SK-N-SH treated with all-trans-retinoic acid at 6 μM for 48 hours (cell line): ENCODE data around the gene ALDH3A1.

Experiments used
- ARNTL ChIP-seq: fragments of 450-650 bp; formaldehyde crosslinking; IDR thresholded peaks from 2 replicates; pipeline ENCODE4 v1.5.0; 2020; ENCODE audit warnings: low read depth, mild to moderate bottlenecking, moderate library complexity, borderline replicate concordance
- RARB ChIP-seq: fragments of 250-450 bp; sonication (Bioruptor Pico); IDR thresholded peaks from 2 replicates; pipeline ENCODE4 v1.8.0; 2021; ENCODE audit warnings: mild to moderate bottlenecking, moderate library complexity
- TCF4 ChIP-seq: fragments of 250-450 bp; sonication (Bioruptor Pico); IDR thresholded peaks from 2 replicates; pipeline ENCODE4 v1.8.0; 2021; ENCODE audit warnings: mild to moderate bottlenecking, moderate library complexity, borderline replicate concordance
- ZC3H10 ChIP-seq: fragments of 250-450 bp; sonication (Bioruptor Pico); IDR thresholded peaks from 2 replicates; pipeline ENCODE4 v1.5.1; 2021; ENCODE audit warnings: mild to moderate bottlenecking, moderate library complexity
- ZFP30 ChIP-seq: fragments of 450-650 bp; formaldehyde crosslinking; IDR thresholded peaks from 2 replicates; pipeline ENCODE4 v1.5.0; 2022; ENCODE audit warnings: mild to moderate bottlenecking, moderate library complexity
- ZNF565 ChIP-seq: fragments of 450-650 bp; formaldehyde crosslinking; conservative IDR thresholded peaks from 2 replicates; pipeline ENCODE4 v1.5.0; 2020; ENCODE audit warnings: low read depth, mild to moderate bottlenecking, moderate library complexity
- ZNF8 ChIP-seq: fragments of 450-650 bp; formaldehyde crosslinking; IDR thresholded peaks from 2 replicates; pipeline ENCODE4 v1.5.0; 2020; ENCODE audit warnings: mild to moderate bottlenecking, moderate library complexity
- TF ChIP-seq, protein P1 (sequence below): fragments of 250-450 bp; sonication (Bioruptor Pico); IDR thresholded peaks from 2 replicates; pipeline ENCODE4 v1.5.0; 2020; ENCODE audit warnings: mild to moderate bottlenecking, moderate library complexity
- TF ChIP-seq, protein P2 (sequence below): fragments of 250-450 bp; sonication (Bioruptor Pico); IDR thresholded peaks from 2 replicates; pipeline ENCODE4 v1.8.0; 2020; ENCODE audit warnings: mild to moderate bottlenecking, moderate library complexity, borderline replicate concordance

DNA sequence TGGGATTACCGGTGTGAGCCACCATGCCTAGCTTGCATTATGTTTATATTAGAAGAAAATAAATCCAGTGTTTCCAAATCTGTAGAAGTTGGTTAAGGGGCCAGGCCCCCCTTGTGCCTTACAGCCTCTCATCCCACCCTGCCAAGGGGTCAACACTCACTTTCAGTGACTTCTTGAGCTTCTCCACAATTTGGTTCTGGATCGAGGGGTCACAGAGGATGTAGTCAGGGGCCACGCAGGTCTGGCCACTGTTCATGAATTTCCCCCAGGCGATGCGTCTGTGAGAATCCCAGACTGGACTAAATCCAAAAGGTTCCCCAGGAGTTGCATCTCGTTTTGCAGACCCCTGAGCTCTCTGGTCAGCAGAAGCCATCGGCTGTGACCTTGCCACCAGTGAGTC is 7.2 kb downstream of the ALDH3A1 start:
- TF ChIP-seq, protein P1, sequence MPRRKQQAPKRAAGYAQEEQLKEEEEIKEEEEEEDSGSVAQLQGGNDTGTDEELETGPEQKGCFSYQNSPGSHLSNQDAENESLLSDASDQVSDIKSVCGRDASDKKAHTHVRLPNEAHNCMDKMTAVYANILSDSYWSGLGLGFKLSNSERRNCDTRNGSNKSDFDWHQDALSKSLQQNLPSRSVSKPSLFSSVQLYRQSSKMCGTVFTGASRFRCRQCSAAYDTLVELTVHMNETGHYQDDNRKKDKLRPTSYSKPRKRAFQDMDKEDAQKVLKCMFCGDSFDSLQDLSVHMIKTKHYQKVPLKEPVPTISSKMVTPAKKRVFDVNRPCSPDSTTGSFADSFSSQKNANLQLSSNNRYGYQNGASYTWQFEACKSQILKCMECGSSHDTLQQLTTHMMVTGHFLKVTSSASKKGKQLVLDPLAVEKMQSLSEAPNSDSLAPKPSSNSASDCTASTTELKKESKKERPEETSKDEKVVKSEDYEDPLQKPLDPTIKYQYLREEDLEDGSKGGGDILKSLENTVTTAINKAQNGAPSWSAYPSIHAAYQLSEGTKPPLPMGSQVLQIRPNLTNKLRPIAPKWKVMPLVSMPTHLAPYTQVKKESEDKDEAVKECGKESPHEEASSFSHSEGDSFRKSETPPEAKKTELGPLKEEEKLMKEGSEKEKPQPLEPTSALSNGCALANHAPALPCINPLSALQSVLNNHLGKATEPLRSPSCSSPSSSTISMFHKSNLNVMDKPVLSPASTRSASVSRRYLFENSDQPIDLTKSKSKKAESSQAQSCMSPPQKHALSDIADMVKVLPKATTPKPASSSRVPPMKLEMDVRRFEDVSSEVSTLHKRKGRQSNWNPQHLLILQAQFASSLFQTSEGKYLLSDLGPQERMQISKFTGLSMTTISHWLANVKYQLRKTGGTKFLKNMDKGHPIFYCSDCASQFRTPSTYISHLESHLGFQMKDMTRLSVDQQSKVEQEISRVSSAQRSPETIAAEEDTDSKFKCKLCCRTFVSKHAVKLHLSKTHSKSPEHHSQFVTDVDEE (CRISPR knock-in tag) = no peak
- TF ChIP-seq ZNF565 (CRISPR knock-in tag) (no peak), ZFP30 (CRISPR knock-in tag) (no peak), RARB (CRISPR knock-in tag) (no peak), TCF4 (no peak), ZC3H10 (CRISPR knock-in tag) (no peak), ARNTL (no peak), ZNF8 (CRISPR knock-in tag) (no peak)
- TF ChIP-seq, protein P2, sequence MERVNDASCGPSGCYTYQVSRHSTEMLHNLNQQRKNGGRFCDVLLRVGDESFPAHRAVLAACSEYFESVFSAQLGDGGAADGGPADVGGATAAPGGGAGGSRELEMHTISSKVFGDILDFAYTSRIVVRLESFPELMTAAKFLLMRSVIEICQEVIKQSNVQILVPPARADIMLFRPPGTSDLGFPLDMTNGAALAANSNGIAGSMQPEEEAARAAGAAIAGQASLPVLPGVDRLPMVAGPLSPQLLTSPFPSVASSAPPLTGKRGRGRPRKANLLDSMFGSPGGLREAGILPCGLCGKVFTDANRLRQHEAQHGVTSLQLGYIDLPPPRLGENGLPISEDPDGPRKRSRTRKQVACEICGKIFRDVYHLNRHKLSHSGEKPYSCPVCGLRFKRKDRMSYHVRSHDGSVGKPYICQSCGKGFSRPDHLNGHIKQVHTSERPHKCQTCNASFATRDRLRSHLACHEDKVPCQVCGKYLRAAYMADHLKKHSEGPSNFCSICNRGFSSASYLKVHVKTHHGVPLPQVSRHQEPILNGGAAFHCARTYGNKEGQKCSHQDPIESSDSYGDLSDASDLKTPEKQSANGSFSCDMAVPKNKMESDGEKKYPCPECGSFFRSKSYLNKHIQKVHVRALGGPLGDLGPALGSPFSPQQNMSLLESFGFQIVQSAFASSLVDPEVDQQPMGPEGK = no peak
